ENCODE data around the gene NAIF1.
A peak's percentile ranks its signal among the peaks of the same experiment; 100 is the strongest.
"Not testable (repeated sequence)": the region's sequence is repeated elsewhere in the genome, so short reads cannot be mapped to it uniquely, and the experiment has no call there.

The NAIF1 gene

GRCh38 chr9:128087262-128087661 is 20.1 kb upstream of the NAIF1 start:
- DNase-seq (ENCODE audit: low read depth), result no peak

- DNase-seq (ENCODE audit: low read depth), result no peak
These were observed 18.8 kb upstream of the NAIF1 start for GRCh38 chr9:128085943-128086342.

GRCh38 chr9:128084746-128085145 is 17.6 kb upstream of the NAIF1 start:
- no peak for DNase-seq (ENCODE audit: low read depth)

- DNase-seq (ENCODE audit: low read depth), result no peak
These were observed 15.0 kb upstream of the NAIF1 start for GRCh38 chr9:128082151-128082550.

- no peak for DNase-seq (ENCODE audit: low read depth)
These were observed 13.9 kb upstream of the NAIF1 start for GRCh38 chr9:128081056-128081455.

GRCh38 chr9:128080206-128080605 is 13.1 kb upstream of the NAIF1 start:
- no peak for DNase-seq (ENCODE audit: low read depth)

GRCh38 chr9:128078504-128079434 is 11.6 kb upstream of the NAIF1 start:
- no peak for DNase-seq (ENCODE audit: low read depth)

GRCh38 chr9:128077847-128078503 is 10.9 kb upstream of the NAIF1 start:
- no peak for DNase-seq (ENCODE audit: low read depth)

- no peak for DNase-seq (ENCODE audit: low read depth)
These were observed 6.2 kb upstream of the NAIF1 start for GRCh38 chr9:128073253-128073886.

GRCh38 chr9:128072144-128073021 is 5.3 kb upstream of the NAIF1 start:
- peak; percentile 48 for DNase-seq (ENCODE audit: low read depth)

GRCh38 chr9:128071475-128071874 is 4.4 kb upstream of the NAIF1 start:
- not testable (repeated sequence) for DNase-seq (ENCODE audit: low read depth)

- DNase-seq (ENCODE audit: low read depth), result no peak
These were observed 3.8 kb upstream of the NAIF1 start for GRCh38 chr9:128070874-128071273.

GRCh38 chr9:128068386-128069205 is 1.5 kb upstream of the NAIF1 start:
- peak; percentile 24 for DNase-seq (ENCODE audit: low read depth)

- DNase-seq (ENCODE audit: low read depth), result peak; percentile 100
These were observed 695 bp upstream of the NAIF1 start, which contains the start of gene SLC25A25 for GRCh38 chr9:128067645-128068385. SLC25A25 (plus strand) TSS chr9:128068232; CDS start chr9:128068320, 88 bp downstream.

GRCh38 chr9:128065907-128066712 is 1.0 kb downstream of the NAIF1 start:
- no peak for DNase-seq (ENCODE audit: low read depth)

GRCh38 chr9:128062846-128063831 is 4.0 kb downstream of the NAIF1 start:
- no peak for DNase-seq (ENCODE audit: low read depth)

- DNase-seq (ENCODE audit: low read depth), result no peak
These were observed 4.8 kb downstream of the NAIF1 start for GRCh38 chr9:128062279-128062678.

Measured in activated T-cell treated with anti-CD3 and anti-CD28 coated beads for 1 hour (primary cell).